Peyer's patch (tissue), 4 donors: ENCODE results near the gene SLC15A1.

Experiments used
- POLR2A ChIP-seq, 2 donors: fragments of 450-650 bp; IDR thresholded peaks; one replicate each; pipeline ENCODE4 v1.5.1; 2017; ENCODE audit warnings: antibody characterized with exemption in 2 of 2, mild to moderate bottlenecking in 2 of 2, moderate library complexity in 2 of 2
- TF ChIP-seq, protein P1 (sequence below), 6 experiments: fragments of 450-650 bp in 4 of 6; fragments of 200-600 bp in 2 of 6; sonication (generic) in 1 of 6; IDR thresholded peaks; one replicate each; pipeline ENCODE4 v1.5.1; 2017 to 2019; ENCODE audit warnings: antibody characterized with exemption in 6 of 6, mild to moderate bottlenecking in 3 of 6, moderate library complexity in 1 of 6

DNA sequence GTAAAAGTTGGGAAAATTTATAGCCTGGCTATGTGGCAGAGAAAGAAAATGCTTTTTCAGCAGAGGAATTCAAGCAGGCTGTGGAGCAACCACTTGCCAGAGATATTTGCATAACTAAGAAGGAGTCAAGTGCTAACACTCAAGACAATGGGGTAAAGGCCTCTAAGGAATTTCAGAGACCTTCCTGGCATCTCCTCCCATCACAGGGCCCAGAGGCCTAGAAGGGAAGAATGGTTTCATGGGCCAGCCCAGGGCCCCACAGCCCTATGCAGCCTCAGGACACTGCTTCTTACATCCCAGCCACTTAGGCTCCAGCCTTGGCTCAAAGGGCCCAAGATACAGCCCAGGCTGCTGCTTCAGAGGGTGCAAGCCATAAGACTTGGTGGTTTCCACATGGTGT lies 14.3 kb downstream of the SLC15A1 start:
- TF ChIP-seq, protein P1, sequence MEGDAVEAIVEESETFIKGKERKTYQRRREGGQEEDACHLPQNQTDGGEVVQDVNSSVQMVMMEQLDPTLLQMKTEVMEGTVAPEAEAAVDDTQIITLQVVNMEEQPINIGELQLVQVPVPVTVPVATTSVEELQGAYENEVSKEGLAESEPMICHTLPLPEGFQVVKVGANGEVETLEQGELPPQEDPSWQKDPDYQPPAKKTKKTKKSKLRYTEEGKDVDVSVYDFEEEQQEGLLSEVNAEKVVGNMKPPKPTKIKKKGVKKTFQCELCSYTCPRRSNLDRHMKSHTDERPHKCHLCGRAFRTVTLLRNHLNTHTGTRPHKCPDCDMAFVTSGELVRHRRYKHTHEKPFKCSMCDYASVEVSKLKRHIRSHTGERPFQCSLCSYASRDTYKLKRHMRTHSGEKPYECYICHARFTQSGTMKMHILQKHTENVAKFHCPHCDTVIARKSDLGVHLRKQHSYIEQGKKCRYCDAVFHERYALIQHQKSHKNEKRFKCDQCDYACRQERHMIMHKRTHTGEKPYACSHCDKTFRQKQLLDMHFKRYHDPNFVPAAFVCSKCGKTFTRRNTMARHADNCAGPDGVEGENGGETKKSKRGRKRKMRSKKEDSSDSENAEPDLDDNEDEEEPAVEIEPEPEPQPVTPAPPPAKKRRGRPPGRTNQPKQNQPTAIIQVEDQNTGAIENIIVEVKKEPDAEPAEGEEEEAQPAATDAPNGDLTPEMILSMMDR (IDR thresholded peaks at IDR 0.05), result no peak
- no peak for TF ChIP-seq POLR2A (IDR thresholded peaks at IDR 0.05)
